Femur (tissue), 1 donor: Measurements from ENCODE around the gene PRRG2.
"Not testable (repeated sequence)": the region's sequence is repeated elsewhere in the genome, so short reads cannot be mapped to it uniquely, and the experiment has no call there.

ENCODE experiments used
- DNase-seq: peaks from one replicate; pipeline ENCODE4 v3.0.0-alpha.2; 2017

The PRRG2 gene

DNA sequence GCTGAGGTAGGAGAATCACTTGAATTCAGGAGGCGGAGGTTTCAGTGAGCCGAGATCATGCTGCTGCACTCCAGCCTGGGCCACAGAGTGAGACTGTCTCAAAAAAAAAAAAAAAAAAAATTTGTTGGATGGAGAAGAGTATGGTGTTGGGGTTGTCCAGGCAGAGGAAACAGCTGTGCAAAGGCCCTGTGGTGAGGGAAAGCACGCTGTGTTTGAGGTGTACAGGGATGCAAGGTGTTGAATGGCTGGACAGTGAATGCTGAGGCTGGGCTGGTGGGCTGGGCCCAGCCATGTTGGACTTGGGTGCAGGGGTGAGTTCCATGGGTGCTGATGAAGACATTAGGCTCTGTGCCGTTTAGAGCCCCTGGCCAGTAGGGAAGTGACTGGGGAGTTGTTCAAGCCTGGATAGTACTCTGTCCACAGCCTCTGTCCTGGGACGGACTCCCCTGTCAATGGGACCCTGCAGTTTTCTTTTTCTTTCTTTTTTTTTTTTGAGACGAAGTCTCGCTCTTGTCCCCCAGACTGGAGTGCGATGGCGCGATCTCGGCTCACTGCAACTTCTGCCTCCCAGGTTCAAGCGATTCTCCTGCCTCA lies 28.5 kb downstream of the PRRG2 start:
- DNase-seq: no peak

DNA sequence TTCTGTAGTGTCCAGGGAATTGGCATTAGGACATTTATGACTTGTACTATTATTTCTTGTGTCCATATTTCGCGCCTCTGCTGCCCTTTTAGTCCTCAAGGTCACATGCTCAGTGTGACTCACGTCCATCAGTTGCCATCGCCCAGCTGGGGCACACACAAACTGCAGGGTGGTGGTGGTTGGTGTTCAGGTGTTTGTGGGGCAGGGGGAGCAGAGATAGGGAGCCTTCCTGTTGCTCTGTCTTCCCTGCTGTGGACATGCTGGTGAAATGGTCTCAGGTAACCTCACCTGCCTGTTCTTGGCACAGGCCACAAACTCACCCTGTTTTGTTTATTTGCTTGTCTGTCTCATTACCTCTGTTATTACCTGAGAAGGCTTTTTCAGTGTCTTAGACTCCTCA lies 32.3 kb downstream of the PRRG2 start:
- DNase-seq: no peak

DNA sequence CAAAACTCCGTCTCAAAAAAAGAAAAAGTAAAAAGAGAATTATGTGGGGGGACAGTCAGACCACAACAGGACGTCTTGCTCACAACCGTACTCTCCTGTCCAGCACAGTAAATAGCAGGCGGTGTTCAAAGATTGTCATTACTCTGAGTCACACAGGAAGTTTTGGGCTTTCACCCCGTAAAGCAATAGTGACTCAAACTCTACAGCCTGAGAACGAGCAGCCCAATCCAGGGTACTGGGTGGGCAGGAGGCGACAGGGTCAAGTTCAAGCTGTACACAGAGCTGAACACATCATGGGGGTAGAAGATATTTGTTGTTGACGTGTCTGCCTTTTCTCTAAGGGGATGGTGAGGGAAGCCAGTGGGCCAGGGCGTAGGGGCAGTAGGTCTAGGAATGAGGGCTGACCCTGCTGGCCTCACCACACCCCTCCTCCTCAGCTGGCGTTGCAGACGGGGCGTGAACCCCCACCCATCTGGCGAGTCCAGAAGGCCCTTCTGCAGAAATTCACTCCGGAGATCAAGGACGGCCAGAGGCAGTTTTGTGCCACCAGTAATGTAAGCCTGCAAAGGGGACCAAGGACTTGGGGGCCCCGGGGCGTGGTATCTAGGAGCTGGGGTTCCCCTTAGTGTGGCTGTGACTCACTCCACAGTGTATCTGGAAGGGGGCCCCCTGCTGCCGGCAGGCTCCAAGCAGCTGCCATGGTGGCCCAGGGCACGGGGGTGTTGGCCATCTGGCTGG lies 33.1 kb downstream of the PRRG2 start:
- DNase-seq: no peak

DNA sequence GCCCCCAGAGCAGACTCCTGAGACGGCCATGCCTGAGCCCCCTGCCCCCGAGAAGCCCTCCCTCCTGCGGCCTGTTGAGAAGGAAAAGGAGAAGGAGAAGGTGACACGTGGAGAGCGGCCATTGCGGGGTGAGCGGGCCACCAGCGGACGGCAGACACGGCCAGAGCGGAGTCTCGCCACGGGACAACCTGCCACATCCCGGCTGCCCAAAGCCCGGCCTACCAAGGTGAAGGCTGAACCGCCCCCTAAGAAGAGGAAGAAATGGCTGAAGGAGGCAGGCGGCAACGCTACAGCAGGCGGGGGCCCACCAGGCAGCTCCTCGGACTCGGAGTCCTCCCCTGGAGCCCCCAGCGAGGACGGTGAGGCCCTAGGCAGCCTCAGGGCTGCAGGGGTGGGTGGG lies 34.7 kb downstream of the PRRG2 start:
- no peak for DNase-seq

DNA sequence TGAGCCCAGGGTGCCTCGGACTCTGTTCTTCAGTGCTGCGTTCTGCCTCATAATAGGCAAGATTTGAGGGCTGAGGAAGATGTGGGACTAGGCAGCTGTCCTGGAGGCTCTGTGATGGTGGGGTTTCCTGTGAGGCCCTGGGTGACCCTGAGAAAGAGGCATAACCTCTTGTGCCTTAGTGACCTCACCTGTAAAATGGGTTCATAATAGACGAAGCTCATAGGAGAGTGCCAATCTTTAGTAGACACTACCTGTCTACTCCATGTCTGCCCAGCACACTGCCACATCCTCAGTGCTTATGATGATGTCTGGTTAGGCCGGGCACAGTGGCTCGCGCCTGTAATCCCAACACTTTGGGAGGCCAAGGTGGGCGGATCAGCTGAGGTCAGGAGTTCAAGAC lies 35.4 kb downstream of the PRRG2 start:
- DNase-seq: no peak

DNA sequence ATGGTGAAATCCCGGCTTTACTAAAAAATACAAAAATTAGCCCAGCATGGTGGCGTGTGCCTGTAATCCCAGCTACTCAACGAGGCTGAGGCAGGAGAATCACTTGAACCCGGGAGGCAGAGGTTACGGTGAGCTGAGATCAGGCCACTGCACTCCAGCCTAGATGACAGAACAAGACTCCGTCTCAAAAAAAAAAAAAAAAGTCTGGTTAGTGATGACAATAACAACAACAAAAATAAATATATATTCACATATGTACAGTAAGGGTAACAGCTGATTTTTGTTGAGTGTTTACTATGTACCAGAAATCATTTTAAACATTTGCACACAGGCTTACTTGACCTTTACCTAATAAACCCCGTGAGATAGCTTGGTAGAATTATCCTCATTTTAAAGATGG lies 35.8 kb downstream of the PRRG2 start:
- no peak for DNase-seq

DNA sequence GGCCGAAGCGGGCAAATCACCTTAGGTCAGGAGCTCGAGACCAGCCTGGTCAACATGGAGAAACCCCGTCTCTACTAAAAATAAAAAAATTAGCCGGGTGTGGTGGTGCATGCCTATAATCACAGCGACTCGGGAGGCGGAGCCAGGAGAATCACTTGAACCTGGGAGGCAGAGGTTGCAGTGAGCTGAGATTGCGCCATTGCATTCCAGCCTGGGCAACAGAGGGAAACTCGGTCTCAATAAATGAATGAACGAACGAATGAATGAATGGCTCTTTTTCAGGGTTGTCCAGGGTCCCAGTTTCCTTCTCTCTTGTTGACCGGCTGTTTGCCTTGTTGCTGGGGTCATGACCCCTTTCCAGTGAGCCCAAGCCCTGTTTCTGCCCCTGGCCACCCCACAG lies 36.7 kb downstream of the PRRG2 start:
- DNase-seq: not testable (repeated sequence)

DNA sequence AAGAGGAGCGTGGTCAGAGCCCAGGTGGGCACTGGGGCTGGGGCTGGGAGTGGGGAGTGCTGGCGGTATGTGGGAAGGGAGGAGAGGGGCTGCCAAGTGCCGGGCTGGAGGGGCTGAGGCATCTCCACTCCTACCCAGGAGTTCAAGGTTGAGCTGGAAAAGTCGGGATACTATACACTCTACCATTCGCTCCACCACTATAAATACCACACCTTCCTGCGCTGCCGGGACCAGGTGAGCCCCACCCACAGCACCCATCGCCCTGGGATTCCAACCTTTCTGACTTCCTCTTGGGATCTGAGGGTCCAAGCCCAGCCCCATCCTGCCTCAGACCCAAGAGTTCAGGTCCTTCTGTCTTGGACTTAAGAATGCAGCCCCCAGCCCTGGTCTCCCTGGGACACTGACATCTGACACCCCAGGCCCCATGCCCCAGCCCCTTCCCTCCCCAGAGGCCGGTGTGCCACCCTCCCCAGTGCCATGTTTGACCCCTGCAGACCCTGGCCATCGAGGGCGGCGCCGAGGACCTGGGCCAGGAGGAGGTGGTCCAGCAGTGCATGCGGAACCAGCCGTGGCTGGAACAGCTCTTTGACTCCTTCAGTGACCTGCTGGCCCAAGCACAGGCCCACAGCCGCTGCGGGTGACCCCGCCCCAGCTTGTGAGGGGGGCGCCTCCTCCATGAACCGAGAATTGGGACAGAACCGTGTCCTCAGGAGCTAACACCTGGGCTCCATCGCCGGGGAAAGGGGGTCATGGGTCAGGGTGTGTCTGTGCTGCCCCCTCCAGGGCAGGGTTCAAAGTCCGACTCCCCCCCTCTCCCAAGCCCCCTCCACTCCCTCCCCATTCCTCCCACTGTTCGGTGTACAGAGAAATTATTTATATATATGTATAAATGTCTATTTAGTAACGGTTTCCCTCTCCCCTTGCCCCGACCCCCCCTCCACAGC lies 44.1 kb downstream of the PRRG2 start:
- DNase-seq: no peak

DNA sequence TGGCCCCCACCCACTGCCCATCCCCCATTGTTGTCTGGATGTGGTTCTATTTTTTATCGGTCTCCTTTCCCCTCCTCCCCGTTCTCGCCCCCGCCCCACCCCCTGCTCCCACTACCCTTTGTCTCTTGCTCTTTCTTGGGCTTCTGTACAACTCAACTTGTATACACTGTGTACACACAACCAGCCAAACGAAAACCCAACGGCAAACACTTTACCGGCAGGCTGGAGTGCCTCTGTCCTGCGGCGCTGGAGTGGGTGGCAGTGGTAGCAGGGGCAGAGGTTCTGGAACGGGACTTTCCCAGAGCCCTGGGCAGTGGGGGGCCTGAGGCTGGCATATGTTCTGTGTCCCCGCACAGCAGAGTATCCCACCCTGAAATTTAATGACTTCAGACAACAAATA lies 45.1 kb downstream of the PRRG2 start:
- no peak for DNase-seq

DNA sequence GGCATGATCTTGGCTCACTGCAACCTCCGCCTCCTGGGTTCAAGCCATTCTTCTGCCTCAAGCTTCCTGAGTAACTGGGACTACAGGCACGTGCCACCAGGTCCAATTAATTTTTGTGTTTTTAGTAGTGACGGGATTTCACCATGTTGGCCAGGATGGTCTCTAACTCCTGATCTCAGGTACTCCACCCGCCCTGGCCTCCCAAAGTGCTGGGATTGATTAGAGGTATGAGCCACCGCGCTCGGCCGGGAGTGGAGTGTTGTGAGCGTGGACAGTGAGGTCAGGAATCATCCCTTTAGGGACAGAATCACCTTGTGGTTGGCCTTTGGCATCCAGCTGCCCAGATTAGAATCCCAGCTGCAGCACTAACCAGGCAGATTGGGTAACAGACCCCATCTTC lies 48.5 kb downstream of the PRRG2 start:
- DNase-seq: no peak

DNA sequence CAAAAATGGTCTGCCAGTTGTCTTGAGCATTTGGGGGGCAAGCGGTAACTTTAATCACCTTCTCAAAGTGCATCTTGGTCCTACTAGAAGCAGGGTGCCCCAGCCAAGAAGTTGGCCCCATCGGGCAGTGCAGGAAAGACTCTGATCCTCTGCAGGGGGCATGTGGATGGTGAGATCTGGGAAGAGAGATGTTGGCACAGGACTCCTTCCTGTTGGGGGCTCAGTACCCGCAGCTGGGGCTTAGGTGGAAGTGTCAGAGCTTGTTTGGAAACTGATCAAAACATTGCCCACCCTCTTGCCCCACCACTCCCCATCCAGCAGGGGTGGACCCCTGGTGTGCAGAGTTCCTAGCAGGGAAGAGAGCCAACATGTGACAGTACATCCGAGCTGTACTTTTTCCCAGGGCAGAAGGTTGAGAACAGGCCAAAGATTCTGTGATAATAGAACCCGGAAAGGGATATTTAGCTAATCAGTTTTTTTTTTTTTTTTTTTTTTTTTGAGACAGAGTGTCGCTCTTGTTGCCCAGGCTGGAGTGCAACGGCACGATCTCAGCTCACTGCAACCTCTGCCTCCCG lies 50.0 kb downstream of the PRRG2 start:
- DNase-seq: no peak

DNA sequence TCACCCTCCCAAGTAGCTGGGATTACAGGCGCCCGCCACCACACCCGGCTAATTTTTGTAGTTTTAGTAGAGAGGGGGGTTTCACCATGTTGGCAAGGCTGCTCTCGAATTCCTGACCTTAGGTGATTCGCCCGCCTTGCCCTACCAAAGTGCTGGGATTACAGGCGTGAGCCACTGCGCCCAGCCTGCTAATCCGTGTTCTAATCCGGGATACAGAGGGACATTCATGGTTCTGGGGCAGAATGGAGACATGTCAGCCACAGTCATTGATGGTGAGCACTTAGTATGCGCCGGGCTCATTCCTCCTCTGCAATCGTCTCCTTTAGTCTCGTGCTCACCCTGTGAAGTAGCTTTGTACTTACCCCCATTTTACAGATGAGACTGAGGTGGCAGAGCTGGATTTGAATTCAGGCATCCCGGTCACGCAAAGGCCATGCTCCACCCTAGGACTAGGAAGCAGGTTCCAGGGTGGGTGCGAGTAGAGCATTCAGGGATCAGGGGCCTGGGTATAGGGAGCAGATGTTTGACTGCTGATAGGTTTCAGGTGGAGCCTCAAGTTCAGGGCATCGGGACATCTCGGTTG lies 50.6 kb downstream of the PRRG2 start:
- no peak for DNase-seq

DNA sequence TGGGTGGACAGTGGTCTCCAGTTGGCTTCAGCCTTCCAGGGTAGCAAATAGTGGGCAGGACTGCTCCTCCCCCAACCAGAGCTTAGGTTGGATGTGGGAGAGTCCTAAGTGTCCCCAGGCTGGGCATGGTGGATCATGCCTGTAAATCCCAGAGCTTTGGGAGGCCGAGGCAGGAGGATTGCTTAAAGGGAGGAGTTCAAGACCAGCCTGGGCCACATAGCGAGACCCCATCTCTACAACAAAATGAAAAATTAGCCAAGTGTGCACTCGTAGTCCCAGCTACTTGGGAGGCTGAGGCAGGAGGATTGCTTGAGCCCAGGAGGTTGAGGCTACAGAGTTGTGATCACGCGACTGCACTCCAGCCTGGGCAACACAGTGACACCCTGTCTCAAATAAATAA lies 51.5 kb downstream of the PRRG2 start:
- no peak for DNase-seq

DNA sequence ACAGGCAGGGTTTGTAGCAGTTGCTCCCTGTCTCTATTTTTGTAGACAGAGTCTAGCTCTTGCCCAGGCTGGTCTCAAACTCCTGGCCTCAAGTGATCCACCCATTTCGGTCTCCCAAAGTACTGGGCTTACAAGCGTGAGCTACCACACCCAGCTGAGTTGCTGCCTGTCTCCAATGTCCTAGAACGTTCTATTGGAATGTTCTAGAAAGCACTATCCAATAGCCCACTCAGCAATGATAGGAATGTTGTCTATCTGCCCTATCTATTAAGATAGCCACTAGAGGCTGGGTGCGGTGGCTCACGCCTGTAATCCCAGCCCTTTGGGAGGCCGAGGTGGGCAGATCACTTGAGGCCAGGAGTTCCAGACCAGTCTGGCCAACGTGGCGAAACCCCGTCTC lies 52.2 kb downstream of the PRRG2 start:
- not testable (repeated sequence) for DNase-seq

DNA sequence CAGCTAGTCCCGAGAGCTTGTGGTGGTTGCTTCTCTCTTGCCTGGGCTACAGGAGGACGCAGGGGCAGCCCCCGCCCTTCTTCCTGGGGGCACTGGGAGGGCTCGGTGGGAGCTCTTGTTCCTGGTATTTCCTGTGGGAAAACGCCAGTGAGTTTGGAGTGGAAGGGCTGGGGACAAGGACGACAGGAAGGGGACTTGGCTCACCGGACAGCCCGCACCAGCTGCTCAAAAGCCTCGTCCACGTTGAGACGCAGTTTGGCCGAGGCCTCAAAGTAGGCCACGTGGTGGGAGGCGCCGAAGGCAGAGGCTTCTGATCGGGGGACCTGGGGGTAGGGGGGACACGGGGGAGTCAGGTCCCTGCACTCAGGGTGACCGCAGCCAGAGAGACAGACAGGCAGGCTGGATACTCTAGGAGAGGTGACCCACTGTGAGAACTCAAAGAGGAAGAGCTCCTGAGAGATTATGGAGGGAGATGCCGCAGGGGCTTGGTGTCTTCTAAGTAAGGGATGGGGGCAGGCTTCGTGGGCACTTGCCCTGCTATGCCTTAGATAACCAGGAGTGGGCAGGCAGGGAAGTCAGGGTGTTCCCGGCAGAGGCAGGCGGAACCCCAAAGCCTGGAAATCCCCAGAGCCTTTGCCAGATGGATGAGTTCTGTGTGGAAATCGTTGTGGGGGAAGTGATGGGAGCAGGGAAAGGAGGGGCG lies 54.6 kb downstream of the PRRG2 start:
- no peak for DNase-seq

DNA sequence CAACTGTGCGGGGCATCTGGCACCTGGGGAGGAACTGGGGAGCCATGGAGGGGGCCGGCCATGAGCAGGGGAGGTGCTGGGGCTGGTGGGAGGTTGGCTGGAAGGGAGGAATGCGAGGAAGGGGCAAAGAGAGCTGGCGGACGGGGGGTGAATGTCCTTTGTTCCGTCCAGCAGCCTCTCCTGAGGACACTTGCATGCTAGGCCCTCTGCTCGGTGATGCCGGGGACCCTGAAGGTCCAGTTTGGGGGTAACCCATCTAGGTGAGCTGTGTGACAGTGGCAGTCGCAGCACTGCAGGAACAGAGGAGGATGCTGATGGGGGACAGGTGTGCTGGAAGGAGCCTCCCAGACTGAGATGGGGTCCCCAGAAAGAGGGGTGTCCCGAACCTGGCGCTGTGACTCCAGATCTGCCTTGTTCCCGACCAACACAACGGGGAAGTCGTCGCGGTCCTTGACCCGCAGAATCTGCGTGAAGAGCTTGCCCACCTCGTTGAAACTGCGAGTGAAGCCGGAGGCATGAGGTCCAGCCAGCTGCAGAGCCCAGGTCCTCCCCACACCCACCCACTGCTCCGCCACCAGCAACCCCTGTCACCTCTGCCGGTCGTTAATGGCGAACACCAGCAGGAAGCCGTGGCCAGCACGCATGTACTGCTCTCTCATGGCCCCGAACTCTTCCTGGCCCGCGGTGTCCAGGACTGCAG lies 55.3 kb downstream of the PRRG2 start:
- no peak for DNase-seq

DNA sequence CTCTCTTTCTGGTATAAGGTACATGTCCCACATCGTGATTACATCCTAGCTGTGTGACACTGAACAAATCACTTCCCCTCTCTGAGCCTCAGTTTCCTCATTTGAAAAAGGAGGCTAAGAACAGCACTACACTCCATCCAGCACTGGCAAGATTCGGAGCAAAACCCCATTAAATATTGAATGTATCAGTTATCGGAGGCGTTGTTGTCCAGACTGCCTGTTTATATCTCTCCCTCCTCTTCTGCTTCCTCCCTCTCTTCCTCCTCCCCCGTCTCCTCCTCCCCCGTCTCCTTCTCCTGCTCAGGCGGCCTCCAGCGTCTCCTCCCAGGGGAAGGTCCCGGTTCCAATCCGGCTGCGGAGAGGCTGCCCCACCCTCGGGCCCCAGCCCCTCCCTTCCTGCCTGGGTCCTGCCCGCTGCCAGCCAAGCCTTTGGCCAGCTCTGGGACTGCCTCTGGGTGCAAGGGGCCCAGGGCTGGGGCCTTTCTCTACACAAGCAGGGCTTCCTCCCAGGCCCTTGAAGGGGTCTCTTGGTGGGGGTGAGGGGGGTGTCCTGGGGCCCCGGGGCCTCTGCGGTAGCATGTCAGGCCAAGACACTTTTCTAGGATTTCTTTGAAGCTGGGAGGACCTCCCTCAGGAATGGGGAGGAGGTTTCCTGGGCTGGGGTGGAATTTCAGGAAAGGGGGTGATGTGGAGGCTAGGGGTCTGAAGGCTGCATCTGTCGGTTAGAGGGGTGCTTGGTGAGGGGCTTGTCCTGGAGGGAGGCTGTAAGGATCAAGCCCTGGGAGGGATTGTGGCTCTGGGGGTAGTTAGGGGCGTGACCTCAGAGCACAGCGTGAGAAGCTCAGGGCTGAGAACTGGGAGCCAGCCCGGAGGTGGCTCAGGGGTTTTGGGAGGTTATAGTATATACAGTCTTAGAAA lies 57.0 kb downstream of the PRRG2 start:
- DNase-seq: peak; percentile 83

DNA sequence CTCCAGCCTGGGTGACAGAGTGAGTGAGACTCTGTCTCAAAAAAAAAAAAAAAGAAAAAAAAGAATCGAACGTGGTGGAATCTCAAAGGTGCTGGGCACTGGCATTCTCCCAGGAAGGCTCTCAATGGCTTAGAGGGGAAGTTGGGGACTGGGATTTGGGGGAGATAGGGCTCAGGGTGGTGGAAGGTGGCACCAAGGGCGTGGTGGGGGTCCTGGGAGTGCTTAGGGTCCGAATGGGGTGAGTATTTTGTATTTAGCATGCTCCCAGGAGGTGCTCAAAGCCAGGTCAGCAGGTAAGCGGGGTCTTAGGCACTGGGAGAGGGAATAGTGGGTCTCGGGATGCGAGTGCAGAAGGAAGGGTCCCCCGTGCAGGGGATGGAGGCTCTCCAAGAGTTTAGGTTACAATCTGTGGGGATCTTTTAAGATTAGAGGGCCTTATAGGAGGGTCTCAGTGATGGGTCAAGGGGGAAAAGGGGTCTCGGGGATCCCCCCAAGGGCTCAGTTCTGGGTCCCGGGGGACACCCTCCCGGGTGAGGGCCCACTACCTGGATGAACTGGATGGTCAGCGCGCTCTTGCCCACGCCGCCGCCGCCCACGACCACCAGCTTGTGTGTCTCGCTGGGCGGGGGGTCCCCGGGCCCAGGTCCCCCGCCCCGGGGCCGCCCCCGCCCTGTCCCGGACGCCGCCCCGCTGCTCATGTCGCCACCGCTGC lies 58.4 kb downstream of the PRRG2 start:
- no peak for DNase-seq

DNA sequence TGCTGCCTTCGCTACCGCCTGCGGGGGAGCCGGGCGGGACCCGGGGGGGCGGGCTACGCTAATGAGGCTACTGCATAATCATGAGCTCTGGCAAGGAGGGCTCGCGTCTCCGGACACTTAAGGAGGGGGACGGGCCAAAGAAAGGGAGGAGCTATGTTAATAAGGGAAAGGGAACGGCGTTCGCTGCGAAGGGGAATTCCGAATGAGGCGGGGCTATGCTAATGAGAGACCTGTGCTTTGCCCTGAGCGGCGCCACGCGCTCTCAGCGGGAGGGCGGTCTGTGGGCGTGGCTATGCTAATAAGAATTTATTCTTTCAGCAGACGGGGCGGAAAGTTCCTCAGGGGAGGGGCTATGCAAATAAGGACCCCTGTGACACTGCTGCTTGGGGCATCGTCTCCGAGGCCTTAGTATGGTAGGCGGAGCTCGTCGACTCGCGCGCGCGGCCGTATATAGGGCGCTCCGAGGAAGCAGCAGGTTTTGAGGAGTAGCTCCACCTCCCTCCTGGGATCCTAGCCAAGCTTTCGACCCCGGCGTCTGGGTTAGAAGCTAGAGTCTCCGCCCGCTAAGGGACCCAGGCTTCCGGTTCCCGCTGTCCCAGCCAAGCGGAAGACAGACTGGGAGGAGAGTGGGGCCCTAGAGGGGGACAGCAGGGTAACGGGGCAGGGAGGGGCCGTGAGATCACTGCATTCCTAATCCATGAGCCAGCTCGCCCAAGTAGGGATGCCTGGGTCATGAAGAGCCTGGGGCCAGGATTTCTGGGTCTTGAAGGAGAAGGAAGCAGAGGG lies 59.2 kb downstream of the PRRG2 start, which contains the start of gene RRAS:
TSS of gene RRAS (minus strand) at position 31 of the 786 bp plus-strand sequence. CDS start 45 bp downstream, outside the sequence.
- peak; percentile 100 for DNase-seq
